Spleen (tissue), 11 donors: ENCODE results near the gene PTPRO. TPM values are rescaled to one million over a fixed set of nuclear protein-coding genes. Genes with fewer than 3 reads are reported as not detected.
A peak's percentile ranks its signal among the peaks of the same experiment; 100 is the strongest.

Source experiments
- DNase-seq: peaks from one replicate; pipeline ENCODE4 v3.0.0-alpha.2; 2020
- H3K27ac ChIP-seq, 8 donors: fragments of 200-600 bp; sonication (generic) in 7 of 8; 1 replicate in 4 of 8; 2 replicates in 4 of 8; pipeline versions ENCODE4 v1.5.0 to v1.8.0; 2016 to 2021; ENCODE audit warnings: inconsistent platforms in 4 of 8, mild to moderate bottlenecking in 4 of 8, moderate library complexity in 1 of 8
- H3K27me3 ChIP-seq, 7 donors: fragments of 200-600 bp; sonication (generic) in 6 of 7; replicated peaks in 1 of 7; 1 replicate in 4 of 7; 2 replicates in 3 of 7; pipeline versions ENCODE4 v1.5.0 to v1.8.0; 2016 to 2021; ENCODE audit warnings: inconsistent platforms in 3 of 7, mild to moderate bottlenecking in 1 of 7
- H3K36me3 ChIP-seq, 6 donors: fragments of 200-600 bp; sonication (generic) in 5 of 6; 1 replicate in 4 of 6; 2 replicates in 2 of 6; pipeline versions ENCODE4 v1.5.0 to v1.8.0; 2016 to 2021; ENCODE audit warnings: inconsistent platforms in 2 of 6
- H3K4me1 ChIP-seq, 6 donors: fragments of 200-600 bp; sonication (generic) in 5 of 6; 1 replicate in 3 of 6; 2 replicates in 3 of 6; pipeline versions ENCODE4 v1.5.0 to v1.8.0; 2016 to 2021; ENCODE audit warnings: inconsistent platforms in 3 of 6
- H3K4me3 ChIP-seq, 8 donors: fragments of 200-600 bp; sonication (generic) in 7 of 8; 1 replicate in 4 of 8; 2 replicates in 4 of 8; pipeline versions ENCODE4 v1.5.0 to v1.8.0; 2016 to 2021; ENCODE audit warnings: inconsistent platforms in 4 of 8, mild to moderate bottlenecking in 4 of 8, moderate library complexity in 2 of 8
- H3K9me3 ChIP-seq, 8 donors: fragments of 200-600 bp; sonication (generic) in 7 of 8; 1 replicate in 4 of 8; 2 replicates in 4 of 8; pipeline versions ENCODE4 v1.5.0 to v1.8.0; 2016 to 2021; ENCODE audit warnings: inconsistent platforms in 4 of 8
- CTCF ChIP-seq, 11 experiments: fragments of 200-600 bp in 7 of 11; fragments of 450-650 bp in 4 of 11; sonication (generic) in 4 of 11; IDR thresholded peaks in 8 of 11; conservative IDR thresholded peaks in 3 of 11; 1 replicate in 7 of 11; 2 replicates in 4 of 11; pipeline versions ENCODE4 v1.4.0 to v1.8.0; 2016 to 2021; ENCODE audit warnings: antibody characterized with exemption in 11 of 11, inconsistent platforms in 4 of 11, mild to moderate bottlenecking in 1 of 11
- POLR2A ChIP-seq, 3 donors: fragments of 450-650 bp; IDR thresholded peaks; one replicate each; pipeline ENCODE4 v1.5.1; 2017; ENCODE audit warnings: antibody characterized with exemption in 3 of 3, mild to moderate bottlenecking in 1 of 3
- POLR2AphosphoS5 ChIP-seq, 3 donors: sonication (generic); formaldehyde crosslinking; IDR thresholded peaks; one replicate each; pipeline ENCODE4 v1.5.1; 2017; ENCODE audit warnings: antibody characterized with exemption in 3 of 3
- WGBS, 5 donors: extraction: QIAGEN DNeasy Blood & Tissue Kit in 3 of 5; methylation state at CpG; one replicate each; pipeline versions ENCODE4 v1.1.5 to v1.1.7; 2013 to 2018; 5-methylcytosine and 5-hydroxymethylcytosine counted together
- intact Hi-C: fragments of 100-400 bp; cut with DNase I; formaldehyde crosslinking; loops from one replicate; pipeline ENCODE4 v1.15.0; 2023; ENCODE audit warnings: low total_unique reads
- polyA plus RNA-seq, 3 donors: library from polyadenylated mRNA; stranded (reverse); fragments of 200-250 nt; gene quantifications; one replicate each; pipeline ENCODE4 v1.2.1, GENCODE V29; 2013
- total RNA-seq, 7 donors: library from RNA; depleted of rRNA in 3 of 7; stranded (reverse); fragments of >200 nt in 3 of 7; fragmentation: NEBNext Ultra II Directional in 4 of 7; extraction: Animal tissue kit (Norgen Biotek cat#: 25700) in 4 of 7; gene quantifications; one replicate each; pipeline versions ENCODE4 v1.1.0 to v1.2.1, GENCODE V29; 2016 to 2021
- donor health status: healthy with polysubstance abuse.
- donor health status: DM: no; HTN: no; CAD: no; lungs with moderate emphysema.
- donor health status: DM: no; HTN: no; CAD: no.
- donor health status: Bipolar disorder and iron deficiency.
- donor health status: healthy.
- donor health status: DM: no; HTN: no; CAD: no.
- donor health status: DM: yes; HTN: yes; CAD: no.

PTPRO gene
- total and polyA plus RNA-seq, 10 donors, result 2.3 to 12.2 (median 5.6) TPM

- no peak for DNase-seq
- intact Hi-C loops, result no loop called here
- TF ChIP-seq POLR2A (IDR thresholded peaks at IDR 0.05), result no peak
- no peak for TF ChIP-seq POLR2AphosphoS5 (IDR thresholded peaks at IDR 0.05)
- TF ChIP-seq CTCF (IDR thresholded peaks at IDR 0.05 in 8 of 11, conservative IDR thresholded peaks at IDR 0.05 in 3 of 11), result no peak
- H3K27me3 ChIP-seq, result no peaks in the 10 kb centered on the region
- peaks cover 0 to 10% (median 3%) of the 10 kb centered on the region in 8 donors for H3K9me3 ChIP-seq
- peaks cover 0 to 3% (median 0%) of the 10 kb centered on the region in 6 donors for H3K4me1 ChIP-seq
- H3K4me3 ChIP-seq, result no peak overlapping the region
- H3K27ac ChIP-seq, result no peak overlapping the region
- H3K36me3 ChIP-seq, result no peaks in the 10 kb centered on the region
- WGBS, 5 donors, result 71 to 82% (median 79%) methylated on average over 4 of the region's 4 CpGs
Observed at GRCh38 chr12:15620741-15621539, 298.6 kb downstream of the PTPRO start.

- Histone ChIP-seq H3K36me3 (no peaks in the 10 kb centered on the region), H3K27ac (no peak overlapping the region), H3K9me3 (no peaks in the 10 kb centered on the region), H3K4me1 (peaks cover 0 to 12% (median 6%) of the 10 kb centered on the region in 6 donors), H3K4me3 (no peak overlapping the region), H3K27me3 (no peaks in the 10 kb centered on the region)
- 91 to 97% (median 95%) methylated on average over 2 of the region's 2 CpGs for WGBS, 5 donors
- intact Hi-C loops, result no loop called here
- DNase-seq, result no peak
- TF ChIP-seq CTCF (IDR thresholded peaks at IDR 0.05 in 8 of 11, conservative IDR thresholded peaks at IDR 0.05 in 3 of 11) (no peak), POLR2AphosphoS5 (IDR thresholded peaks at IDR 0.05) (no peak), POLR2A (IDR thresholded peaks at IDR 0.05) (no peak)
Observed at GRCh38 chr12:15625075-15625474, 302.8 kb downstream of the PTPRO start.

- peak overlapping the region in 5 of 8 donors; percentile 3 to 71 (median 49) for H3K27ac ChIP-seq
Observed at GRCh38 chr12:15627995-15628945, 306.0 kb downstream of the PTPRO start.

More at GRCh38 chr12:15627995-15628945, 306.0 kb downstream of the PTPRO start:
- Histone ChIP-seq H3K9me3 (no peaks in the 10 kb centered on the region), H3K27me3 (no peaks in the 10 kb centered on the region), H3K4me1 (peaks cover 0 to 17% (median 6%) of the 10 kb centered on the region in 6 donors), H3K4me3 (no peak overlapping the region), H3K36me3 (no peaks in the 10 kb centered on the region)
- WGBS, 5 donors, result 42 to 51% (median 45%) methylated on average over 4 of the region's 4 CpGs
- intact Hi-C loops, result no loop called here
- TF ChIP-seq POLR2A (IDR thresholded peaks at IDR 0.05), result no peak
- no peak for TF ChIP-seq CTCF (IDR thresholded peaks at IDR 0.05 in 8 of 11, conservative IDR thresholded peaks at IDR 0.05 in 3 of 11)
- TF ChIP-seq POLR2AphosphoS5 (IDR thresholded peaks at IDR 0.05), result no peak
- DNase-seq, result no peak
